Measurements from ENCODE around the gene RPS13. TPM values are rescaled to one million over a fixed set of nuclear protein-coding genes. Genes with fewer than 3 reads are reported as not detected.
"Not testable (repeated sequence)": the region's sequence is repeated elsewhere in the genome, so short reads cannot be mapped to it uniquely, and the experiment has no call there.

The RPS13 gene
- total RNA-seq, 1 experiment from 2014 or later = 746 TPM

- intact Hi-C loops (cut with micrococcal nuclease; ENCODE audit: unreplicated experiment) = no loop called here
- ChIA-PET CTCF (no interaction called here), POLR2A (ENCODE audit: low non-redundant PET) (no interaction called here)
Observed at GRCh38 chr11:17046690-17047089, 30.8 kb downstream of the RPS13 start.

GRCh38 chr11:17036666-17037658 lies 40.5 kb downstream of the RPS13 start:
- CTCF ChIA-PET = no interaction called here
- no peak overlapping the region for H3K27ac ChIP-seq (ENCODE audit: low read depth, low read length, poor library complexity, severe bottlenecking)
- intact Hi-C loops (cut with micrococcal nuclease; ENCODE audit: unreplicated experiment) = no loop called here
- no peak overlapping the region for H3K4me3 ChIP-seq (ENCODE audit: low read depth, low read length, poor library complexity, severe bottlenecking)
- H3K36me3 ChIP-seq (ENCODE audit: insufficient read depth, low read length, poor library complexity, severe bottlenecking) = no peaks in the 10 kb centered on the region
- H3K27me3 ChIP-seq (replicated peaks; ENCODE audit: insufficient read depth, low read depth, low read length, poor library complexity) = no peaks in the 10 kb centered on the region
- BruUV-seq (replicated peaks) = no TSS peak
- POLR2A ChIA-PET (ENCODE audit: low non-redundant PET) = no interaction called here
- H3K4me1 ChIP-seq (ENCODE audit: insufficient read depth, low read length, poor library complexity, severe bottlenecking) = no peaks in the 10 kb centered on the region
- no peaks in the 10 kb centered on the region for H3K9me3 ChIP-seq (ENCODE audit: low read depth, low read length, poor library complexity, severe bottlenecking)
- TF ChIP-seq, protein P1, sequence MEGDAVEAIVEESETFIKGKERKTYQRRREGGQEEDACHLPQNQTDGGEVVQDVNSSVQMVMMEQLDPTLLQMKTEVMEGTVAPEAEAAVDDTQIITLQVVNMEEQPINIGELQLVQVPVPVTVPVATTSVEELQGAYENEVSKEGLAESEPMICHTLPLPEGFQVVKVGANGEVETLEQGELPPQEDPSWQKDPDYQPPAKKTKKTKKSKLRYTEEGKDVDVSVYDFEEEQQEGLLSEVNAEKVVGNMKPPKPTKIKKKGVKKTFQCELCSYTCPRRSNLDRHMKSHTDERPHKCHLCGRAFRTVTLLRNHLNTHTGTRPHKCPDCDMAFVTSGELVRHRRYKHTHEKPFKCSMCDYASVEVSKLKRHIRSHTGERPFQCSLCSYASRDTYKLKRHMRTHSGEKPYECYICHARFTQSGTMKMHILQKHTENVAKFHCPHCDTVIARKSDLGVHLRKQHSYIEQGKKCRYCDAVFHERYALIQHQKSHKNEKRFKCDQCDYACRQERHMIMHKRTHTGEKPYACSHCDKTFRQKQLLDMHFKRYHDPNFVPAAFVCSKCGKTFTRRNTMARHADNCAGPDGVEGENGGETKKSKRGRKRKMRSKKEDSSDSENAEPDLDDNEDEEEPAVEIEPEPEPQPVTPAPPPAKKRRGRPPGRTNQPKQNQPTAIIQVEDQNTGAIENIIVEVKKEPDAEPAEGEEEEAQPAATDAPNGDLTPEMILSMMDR (conservative IDR thresholded peaks at IDR 0.05; ENCODE audit: low read depth, low read length) = peak; percentile 34; the same call in 1 of the 2 replicates
- TF ChIP-seq EZH2 (IDR thresholded peaks at IDR 0.05; ENCODE audit: borderline replicate concordance, low read depth, low read length, poor library complexity, severe bottlenecking) = no peak
- DNase-seq (ENCODE audit: low spot score) = peak; percentile 13

More at GRCh38 chr11:17046690-17047089, 30.8 kb downstream of the RPS13 start:
- no peaks in the 10 kb centered on the region for H3K4me1 ChIP-seq (ENCODE audit: insufficient read depth, low read length, poor library complexity, severe bottlenecking)
- no TSS peak for BruUV-seq (replicated peaks)
- no peaks in the 10 kb centered on the region for H3K9me3 ChIP-seq (ENCODE audit: low read depth, low read length, poor library complexity, severe bottlenecking)
- H3K27me3 ChIP-seq (replicated peaks; ENCODE audit: insufficient read depth, low read depth, low read length, poor library complexity) = no peaks in the 10 kb centered on the region
- H3K27ac ChIP-seq (ENCODE audit: low read depth, low read length, poor library complexity, severe bottlenecking) = no peak overlapping the region
- DNase-seq (ENCODE audit: low spot score) = no peak
- no peak overlapping the region for H3K4me3 ChIP-seq (ENCODE audit: low read depth, low read length, poor library complexity, severe bottlenecking)
- TF ChIP-seq EZH2 (IDR thresholded peaks at IDR 0.05; ENCODE audit: borderline replicate concordance, low read depth, low read length, poor library complexity, severe bottlenecking) = no peak
- TF ChIP-seq, protein P1 (conservative IDR thresholded peaks at IDR 0.05; ENCODE audit: low read depth, low read length) = no peak
- H3K36me3 ChIP-seq (ENCODE audit: insufficient read depth, low read length, poor library complexity, severe bottlenecking) = no peaks in the 10 kb centered on the region

- POLR2A ChIA-PET (ENCODE audit: low non-redundant PET); H3K27ac ChIP-seq (ENCODE audit: low read depth, low read length, poor library complexity, severe bottlenecking); BruUV-seq (replicated peaks); H3K27me3 ChIP-seq (replicated peaks; ENCODE audit: insufficient read depth, low read depth, low read length, poor library complexity); DNase-seq (ENCODE audit: low spot score); H3K4me3 ChIP-seq (ENCODE audit: low read depth, low read length, poor library complexity, severe bottlenecking); CTCF ChIA-PET; H3K4me1 ChIP-seq (ENCODE audit: insufficient read depth, low read length, poor library complexity, severe bottlenecking); intact Hi-C loops (cut with micrococcal nuclease; ENCODE audit: unreplicated experiment); H3K36me3 ChIP-seq (ENCODE audit: insufficient read depth, low read length, poor library complexity, severe bottlenecking); H3K9me3 ChIP-seq (ENCODE audit: low read depth, low read length, poor library complexity, severe bottlenecking): not testable (repeated sequence)
Observed at GRCh38 chr11:17034027-17034426, 43.4 kb downstream of the RPS13 start.
